Measurements from ENCODE around the gene PXDN.

- TF ChIP-seq CREB5 (CRISPR knock-in tag; IDR thresholded peaks at IDR 0.05; ENCODE audit: low read depth): no peak
- no peak for TF ChIP-seq TSHZ2 (CRISPR knock-in tag; IDR thresholded peaks at IDR 0.05)
- no peak for TF ChIP-seq POU6F1 (CRISPR knock-in tag; IDR thresholded peaks at IDR 0.05; ENCODE audit: borderline replicate concordance, low read depth)
- no peak for TF ChIP-seq ARNTL (CRISPR knock-in tag; IDR thresholded peaks at IDR 0.05; ENCODE audit: borderline replicate concordance, low read depth)
- no peak for TF ChIP-seq ZFP3 (CRISPR knock-in tag; IDR thresholded peaks at IDR 0.05)
- no peak for TF ChIP-seq ZNF565 (CRISPR knock-in tag; conservative IDR thresholded peaks at IDR 0.05; ENCODE audit: low read depth)
These were observed 141.3 kb downstream of the PXDN start for GRCh38 chr2:1603059-1603458.
